GM18502 (cell line): ENCODE measurements around the gene LINGO1.

Experiments used
- ATAC-seq: cut with Tn5 transposase; IDR thresholded peaks from one replicate; pipeline ENCODE4 v1.9.1; 2021; ENCODE audit warnings: mild to moderate bottlenecking; ENCODE audit not compliant: unreplicated experiment, poor library complexity

LINGO1 gene

GRCh38 chr15:77634266-77634962 lies 1.7 kb upstream of the LINGO1 start:
- ATAC-seq = no peak

- ATAC-seq = no peak
Observed at GRCh38 chr15:77633913-77634265, 1.2 kb upstream of the LINGO1 start.

- no peak for ATAC-seq
Observed at GRCh38 chr15:77633134-77633912, 611 bp upstream of the LINGO1 start.

GRCh38 chr15:77631745-77632533 lies 773 bp downstream of the LINGO1 start:
- no peak for ATAC-seq

- ATAC-seq = no peak
Observed at GRCh38 chr15:77630956-77631744, 1.6 kb downstream of the LINGO1 start.

- no peak for ATAC-seq
Observed at GRCh38 chr15:77630056-77630455, 2.7 kb downstream of the LINGO1 start.

GRCh38 chr15:77629070-77630030 lies 3.4 kb downstream of the LINGO1 start:
- ATAC-seq = no peak

- ATAC-seq = no peak
Observed at GRCh38 chr15:77628010-77628409, 4.7 kb downstream of the LINGO1 start.

GRCh38 chr15:77627581-77627980 lies 5.1 kb downstream of the LINGO1 start:
- no peak for ATAC-seq

GRCh38 chr15:77627067-77627466 lies 5.6 kb downstream of the LINGO1 start:
- ATAC-seq = no peak

GRCh38 chr15:77626002-77626401 lies 6.7 kb downstream of the LINGO1 start:
- no peak for ATAC-seq

GRCh38 chr15:77625376-77625775 lies 7.3 kb downstream of the LINGO1 start:
- no peak for ATAC-seq

- no peak for ATAC-seq
Observed at GRCh38 chr15:77624868-77625267, 7.8 kb downstream of the LINGO1 start.

GRCh38 chr15:77623755-77624524 lies 8.8 kb downstream of the LINGO1 start:
- no peak for ATAC-seq

- no peak for ATAC-seq
Observed at GRCh38 chr15:77622934-77623754, 9.6 kb downstream of the LINGO1 start.

- no peak for ATAC-seq
Observed at GRCh38 chr15:77622209-77622933, 10.3 kb downstream of the LINGO1 start.

GRCh38 chr15:77621847-77622208 lies 10.9 kb downstream of the LINGO1 start:
- ATAC-seq = no peak
